T-cell (primary cell): Measurements from ENCODE around the gene RPGRIP1. TPM values are rescaled to one million over a fixed set of nuclear protein-coding genes. Genes with fewer than 3 reads are reported as not detected.

Experiments used
- ATAC-seq, 4 experiments: fragments of 200-7000 bp in 3 of 4; fragments of 150-1000 bp in 1 of 4; cut with Tn5 transposase; replicated peaks in 1 of 4; 1 replicate in 3 of 4; 2 replicates in 1 of 4; pipeline ENCODE4 v1.10.0; 2021; ENCODE audit warnings: moderate library complexity in 3 of 4, mild to moderate bottlenecking in 2 of 4, moderate number of reproducible peaks in 1 of 4
- CTCF ChIA-PET, 2 donors: fragments of 300-600 bp; sonication (Branson Sonifier 250); formaldehyde crosslinking; loops; one replicate each; lab custom pipeline; 2022; ENCODE audit warnings: antibody characterized with exemption in 2 of 2; lab: Charles Lee
- POLR2A ChIA-PET, 2 donors: fragments of 300-600 bp; sonication (Branson Sonifier 250); formaldehyde crosslinking; loops; one replicate each; lab custom pipeline; 2022; ENCODE audit warnings: antibody characterized with exemption in 2 of 2; lab: Charles Lee
- DNase-seq, 35 experiments: peaks; one replicate each; pipeline versions ENCODE4 v3.0.0 to v3.0.0-alpha.2; 2013 to 2023
- H3K27ac ChIP-seq: one replicate; pipeline ENCODE4 v1.5.1; 2013; ENCODE audit warnings: low read length
- H3K27me3 ChIP-seq, 2 experiments: replicated peaks in 1 of 2; 1 replicate in 1 of 2; 2 replicates in 1 of 2; pipeline versions ENCODE4 v1.6.1 to v1.7.0; 2013; ENCODE audit warnings: low read length in 1 of 2, mixed read lengths in 1 of 2; ENCODE audit not compliant: control insufficient read depth in 2 of 2, insufficient read depth in 2 of 2; ENCODE audit errors: extremely low read depth in 1 of 2
- H3K36me3 ChIP-seq, 2 donors: 1 replicate in 1 of 2; 2 replicates in 1 of 2; pipeline versions ENCODE4 v1.6.1 to v1.7.0; 2013; ENCODE audit warnings: low read length in 1 of 2; ENCODE audit not compliant: control insufficient read depth in 2 of 2, insufficient read depth in 1 of 2; ENCODE audit errors: extremely low read depth in 1 of 2
- H3K4me1 ChIP-seq, 2 experiments: 1 replicate in 1 of 2; 2 replicates in 1 of 2; pipeline versions ENCODE4 v1.6.1 to v1.7.0; 2013; ENCODE audit warnings: low read length in 2 of 2, mixed read lengths in 1 of 2; ENCODE audit not compliant: insufficient read depth in 2 of 2, control insufficient read depth in 1 of 2; ENCODE audit errors: extremely low read depth in 1 of 2
- H3K4me3 ChIP-seq, 2 donors: 1 replicate in 1 of 2; 2 replicates in 1 of 2; pipeline versions ENCODE4 v1.5.1 to v1.7.0; 2013; ENCODE audit warnings: mild to moderate bottlenecking in 2 of 2, low read length in 1 of 2, moderate library complexity in 1 of 2; ENCODE audit not compliant: control insufficient read depth in 1 of 2; ENCODE audit errors: extremely low read depth in 1 of 2
- H3K9me3 ChIP-seq: 2 replicates; pipeline ENCODE4 v1.7.0; 2013
- H3K27ac Mint-ChIP-seq, 2 donors: one replicate each; pipeline ENCODE4 v1.8.0; 2020 to 2021; ENCODE audit warnings: mild to moderate bottlenecking in 2 of 2, mixed read lengths in 2 of 2
- H3K27me3 Mint-ChIP-seq, 2 donors: one replicate each; pipeline ENCODE4 v1.8.0; 2021 to 2022; ENCODE audit warnings: mixed read lengths in 2 of 2
- H3K36me3 Mint-ChIP-seq: one replicate; pipeline ENCODE4 v1.8.0; 2021; ENCODE audit warnings: mixed read lengths
- H3K4me1 Mint-ChIP-seq, 3 donors: one replicate each; pipeline ENCODE4 v1.8.0; 2020 to 2022; ENCODE audit warnings: mixed read lengths in 3 of 3, mild to moderate bottlenecking in 1 of 3
- H3K4me3 Mint-ChIP-seq, 3 donors: one replicate each; pipeline ENCODE4 v1.8.0; 2020 to 2022; ENCODE audit warnings: mild to moderate bottlenecking in 3 of 3, mixed read lengths in 3 of 3, moderate library complexity in 3 of 3
- H3K9me3 Mint-ChIP-seq, 3 donors: one replicate each; pipeline ENCODE4 v1.8.0; 2020 to 2022; ENCODE audit warnings: mixed read lengths in 3 of 3
- WGBS: methylation state at CpG from one replicate; pipeline ENCODE4 v1.1.5; 2013; ENCODE audit warnings: missing lambda C conversion rate; ENCODE audit not compliant: insufficient coverage; 5-methylcytosine and 5-hydroxymethylcytosine counted together
- total RNA-seq, 35 experiments: library from RNA in 6 of 35; stranded (reverse) in 6 of 35; fragments of 120-200 nt in 1 of 35; gene quantifications; one replicate each; pipeline versions ENCODE4 v1.2.1 to v1.2.4 and lab custom pipeline; 2013 to 2026

The RPGRIP1 gene
- total RNA-seq, 5 donors from 2014 or later (not counting 1 experiment from before 2014, with no cell fraction given): 0.16 to 0.76 TPM; not detected in 3

GRCh38 chr14:21322716-21323115, 42.8 kb downstream of the RPGRIP1 start:
- Histone ChIP-seq H3K27ac (no peak overlapping the region), H3K27me3 (no peaks in the 10 kb centered on the region), H3K36me3 (no peaks in the 10 kb centered on the region), H3K4me3 (no peak overlapping the region), H3K9me3 (no peaks in the 10 kb centered on the region), H3K4me1 (no peaks in the 10 kb centered on the region)
- Mint-ChIP-seq H3K36me3 (no peaks in the 10 kb centered on the region), H3K27ac (no peak overlapping the region), H3K27me3 (peaks cover 4 to 5% of the 10 kb centered on the region in 2 donors), H3K9me3 (no peaks in the 10 kb centered on the region), H3K4me1 (peaks cover 8 to 13% (median 8%) of the 10 kb centered on the region in 3 donors), H3K4me3 (no peak overlapping the region)
- ChIA-PET POLR2A (no interaction called here), CTCF (no interaction called here)
- ATAC-seq (no peak), DNase-seq (no peak)
- WGBS: no CpG with 5 or more reads among the region's 2 CpGs

GRCh38 chr14:21326972-21327371, 47.1 kb downstream of the RPGRIP1 start:
- no peak for DNase-seq
- Mint-ChIP-seq H3K9me3 (no peaks in the 10 kb centered on the region), H3K27ac (no peak overlapping the region), H3K4me1 (no peaks in the 10 kb centered on the region), H3K36me3 (no peaks in the 10 kb centered on the region), H3K27me3 (peaks cover 4 to 5% of the 10 kb centered on the region in 2 donors), H3K4me3 (no peak overlapping the region)
- H3K4me1 ChIP-seq: no peaks in the 10 kb centered on the region
- ChIA-PET POLR2A (no interaction called here), CTCF (no interaction called here)
- H3K36me3 ChIP-seq: no peaks in the 10 kb centered on the region
- no peak overlapping the region for H3K27ac ChIP-seq
- ATAC-seq: no peak
- H3K9me3 ChIP-seq: no peaks in the 10 kb centered on the region
- H3K27me3 ChIP-seq: no peaks in the 10 kb centered on the region
- no peak overlapping the region for H3K4me3 ChIP-seq
- WGBS: 83% methylated on average over 1 of the region's 1 CpG

Other genes with a start within 250 kb of the RPGRIP1 start
- not detected for gene TPPP2, start 249.9 kb upstream of the RPGRIP1 start, total RNA-seq
- gene RNASE13, start 245.3 kb upstream of the RPGRIP1 start, total RNA-seq: not detected
- gene RNASE7, start 237.7 kb upstream of the RPGRIP1 start, total RNA-seq: not detected
- not detected for gene RNASE8, start 222.3 kb upstream of the RPGRIP1 start, total RNA-seq
- 1 to 10 TPM in 2 of 5 donors, under 1 TPM in 3; 0.39 to 3.3 (median 0.85) TPM for gene ARHGEF40, start 209.8 kb upstream of the RPGRIP1 start, total RNA-seq
- gene ZNF219, start 181.4 kb upstream of the RPGRIP1 start, total RNA-seq: 10 to 100 TPM in 1 of 5 donors, 1 to 10 TPM in 4; 7.2 to 12.4 (median 8.1) TPM
- under 1 TPM in 1 of 5 donors, not detected in 4; 0.49 TPM for gene TMEM253, start 179.0 kb upstream of the RPGRIP1 start, total RNA-seq
- gene OR5AU1, start 124.0 kb upstream of the RPGRIP1 start, total RNA-seq: not detected
- gene HNRNPC, start 10.6 kb upstream of the RPGRIP1 start, total RNA-seq: 100 to 1,000 TPM; 417 to 530 (median 441) TPM
- gene SUPT16H, start 103.9 kb downstream of the RPGRIP1 start, total RNA-seq: 10 to 100 TPM; 51.4 to 76.4 (median 71.6) TPM
- gene CHD8, start 176.0 kb downstream of the RPGRIP1 start, total RNA-seq: 100 to 1,000 TPM; 125 to 133 (median 131) TPM
- gene RAB2B, start 196.9 kb downstream of the RPGRIP1 start, total RNA-seq: 10 to 100 TPM; 23.6 to 33.7 (median 27.6) TPM
- 10 to 100 TPM; 68.7 to 95.6 (median 78.9) TPM for gene TOX4, start 197.1 kb downstream of the RPGRIP1 start, total RNA-seq
- gene METTL3, start 231.3 kb downstream of the RPGRIP1 start, total RNA-seq: 10 to 100 TPM; 48.0 to 94.6 (median 91.6) TPM
- gene SALL2, start 246.3 kb downstream of the RPGRIP1 start, total RNA-seq: 1 to 10 TPM; 3.3 to 5.8 (median 4.6) TPM